MCF 10A (cell line): ENCODE measurements around the gene PIGT. TPM values are rescaled to one million over a fixed set of nuclear protein-coding genes. Genes with fewer than 3 reads are reported as not detected.
A peak's percentile ranks its signal among the peaks of the same experiment; 100 is the strongest.

ENCODE experiments used
- BruUV-seq: library from RNA; stranded (reverse); fragments of 400-500 nt; replicated peaks from 2 replicates; lab custom pipeline; 2021; lab: Mats Ljungman, UMichigan
- CTCF ChIA-PET: fragments of 300-600 bp; sonication (Branson Sonifier 250); formaldehyde crosslinking; extraction: SDS; loops from one replicate; lab custom pipeline; 2021; ENCODE audit warnings: antibody characterized with exemption, inconsistent platforms; lab: Yijun Ruan, JAX
- POLR2A ChIA-PET: fragments of 300-600, 350-650 bp; sonication (Branson Sonifier 250); formaldehyde crosslinking; extraction: SDS; loops from one replicate; lab custom pipeline; 2020; ENCODE audit warnings: antibody characterized with exemption, inconsistent platforms; lab: Yijun Ruan, JAX
- DNase-seq: peaks from one replicate; pipeline ENCODE4 v3.0.0-alpha.2; 2018; ENCODE audit not compliant: unreplicated experiment
- H3K27ac Mint-ChIP-seq: one replicate; pipeline ENCODE4 v1.8.0; 2022; ENCODE audit warnings: mild to moderate bottlenecking, low read depth, mixed read lengths; ENCODE audit not compliant: unreplicated experiment
- H3K27me3 Mint-ChIP-seq: one replicate; pipeline ENCODE4 v1.8.0; 2022; ENCODE audit warnings: mixed read lengths; ENCODE audit not compliant: insufficient read depth, unreplicated experiment
- H3K36me3 Mint-ChIP-seq: one replicate; pipeline ENCODE4 v1.8.0; 2022; ENCODE audit warnings: mild to moderate bottlenecking, moderate library complexity, mixed read lengths; ENCODE audit not compliant: insufficient read depth, unreplicated experiment
- H3K4me1 Mint-ChIP-seq: one replicate; pipeline ENCODE4 v1.8.0; 2022; ENCODE audit warnings: mixed read lengths; ENCODE audit not compliant: insufficient read depth, unreplicated experiment
- H3K4me3 Mint-ChIP-seq: one replicate; pipeline ENCODE4 v1.8.0; 2022; ENCODE audit warnings: mild to moderate bottlenecking, moderate library complexity, mixed read lengths; ENCODE audit not compliant: unreplicated experiment
- H3K9me3 Mint-ChIP-seq: one replicate; pipeline ENCODE4 v1.8.0; 2022; ENCODE audit warnings: mixed read lengths; ENCODE audit not compliant: unreplicated experiment
- intact Hi-C: fragments of 100-400 bp; cut with micrococcal nuclease; formaldehyde crosslinking; loops from 2 replicates; pipeline ENCODE4 v1.14.1; 2022
- total RNA-seq: library from RNA; stranded (reverse); gene quantifications from 2 replicates; pipeline ENCODE4 v1.2.3, GENCODE V29; 2022
- TF ChIP-seq, protein P1 (sequence below): fragments of 200-600 bp; IDR thresholded peaks from one replicate; pipeline ENCODE4 v1.8.0; 2022; ENCODE audit warnings: antibody characterized with exemption, mild to moderate bottlenecking; ENCODE audit not compliant: unreplicated experiment

PIGT gene
- total RNA-seq, 1 experiment from 2014 or later: 79.4 TPM

DNA sequence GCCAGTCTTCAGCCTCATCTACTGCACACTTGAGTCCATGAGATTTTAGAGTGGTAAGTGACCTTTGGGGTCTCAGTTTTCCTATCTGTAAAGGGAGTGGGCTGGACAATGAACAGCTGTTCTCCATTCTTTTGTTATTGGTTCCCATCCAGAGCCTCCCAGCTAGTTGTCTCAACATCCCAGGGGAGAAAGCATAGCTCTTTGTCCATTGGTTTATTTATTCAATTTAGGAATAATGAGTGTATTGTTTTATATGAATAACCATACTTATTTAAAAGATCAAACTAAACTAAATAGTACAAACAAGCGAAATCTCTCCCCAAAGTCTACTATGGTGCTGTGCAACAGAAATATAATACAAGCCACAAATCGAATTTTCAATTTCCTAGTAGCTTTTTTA, 13.7 kb downstream of the PIGT start:
- Mint-ChIP-seq H3K4me3 (no peak overlapping the region), H3K9me3 (no peaks in the 10 kb centered on the region), H3K36me3 (peaks cover under 1% of the 10 kb centered on the region), H3K27me3 (no peaks in the 10 kb centered on the region), H3K4me1 (no peaks in the 10 kb centered on the region), H3K27ac (no peak overlapping the region)
- intact Hi-C loops: loop anchor here (10.0 kb wide), 1 partner anchor 385 kb away; no protein-coding TSS in a partner anchor
- ChIA-PET POLR2A (interaction anchor here (1.4 to 4.3 kb wide), 2 partner anchors 13 to 82 kb away, joined by 4 to 21 read pairs; partner anchors contain the start of genes PIGT and SDC4), CTCF (interaction anchor here (0.5 to 4.4 kb wide), 10 partner anchors 8 to 341 kb away, joined by 3 to 17 read pairs (median 4); partner anchors contain the start of gene SYS1)
- TF ChIP-seq, protein P1, sequence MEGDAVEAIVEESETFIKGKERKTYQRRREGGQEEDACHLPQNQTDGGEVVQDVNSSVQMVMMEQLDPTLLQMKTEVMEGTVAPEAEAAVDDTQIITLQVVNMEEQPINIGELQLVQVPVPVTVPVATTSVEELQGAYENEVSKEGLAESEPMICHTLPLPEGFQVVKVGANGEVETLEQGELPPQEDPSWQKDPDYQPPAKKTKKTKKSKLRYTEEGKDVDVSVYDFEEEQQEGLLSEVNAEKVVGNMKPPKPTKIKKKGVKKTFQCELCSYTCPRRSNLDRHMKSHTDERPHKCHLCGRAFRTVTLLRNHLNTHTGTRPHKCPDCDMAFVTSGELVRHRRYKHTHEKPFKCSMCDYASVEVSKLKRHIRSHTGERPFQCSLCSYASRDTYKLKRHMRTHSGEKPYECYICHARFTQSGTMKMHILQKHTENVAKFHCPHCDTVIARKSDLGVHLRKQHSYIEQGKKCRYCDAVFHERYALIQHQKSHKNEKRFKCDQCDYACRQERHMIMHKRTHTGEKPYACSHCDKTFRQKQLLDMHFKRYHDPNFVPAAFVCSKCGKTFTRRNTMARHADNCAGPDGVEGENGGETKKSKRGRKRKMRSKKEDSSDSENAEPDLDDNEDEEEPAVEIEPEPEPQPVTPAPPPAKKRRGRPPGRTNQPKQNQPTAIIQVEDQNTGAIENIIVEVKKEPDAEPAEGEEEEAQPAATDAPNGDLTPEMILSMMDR: no peak
- no TSS peak for BruUV-seq
- DNase-seq: no peak

- no TSS peak for BruUV-seq
- H3K27ac Mint-ChIP-seq: no peak overlapping the region
- H3K9me3 Mint-ChIP-seq: no peaks in the 10 kb centered on the region
- CTCF ChIA-PET: interaction anchor here (0.6 to 1.1 kb wide), 5 partner anchors 19 to 180 kb away, joined by 3 to 5 read pairs (median 3); no protein-coding TSS in a partner anchor
- H3K4me3 Mint-ChIP-seq: no peak overlapping the region
- POLR2A ChIA-PET: interaction anchor here (0.6 to 4.3 kb wide), 2 partner anchors 16 to 36 kb away, joined by 3 to 21 read pairs; partner anchors contain the start of gene PIGT
- H3K36me3 Mint-ChIP-seq: no peaks in the 10 kb centered on the region
- TF ChIP-seq, protein P1: no peak
- no peaks in the 10 kb centered on the region for H3K4me1 Mint-ChIP-seq
- no peak for DNase-seq
- H3K27me3 Mint-ChIP-seq: no peaks in the 10 kb centered on the region
- intact Hi-C loops: loop anchor here (10.0 kb wide), 1 partner anchor 387 kb away; no protein-coding TSS in a partner anchor
Observed at GRCh38 chr20:45432294-45432693, 16.4 kb downstream of the PIGT start.

DNA sequence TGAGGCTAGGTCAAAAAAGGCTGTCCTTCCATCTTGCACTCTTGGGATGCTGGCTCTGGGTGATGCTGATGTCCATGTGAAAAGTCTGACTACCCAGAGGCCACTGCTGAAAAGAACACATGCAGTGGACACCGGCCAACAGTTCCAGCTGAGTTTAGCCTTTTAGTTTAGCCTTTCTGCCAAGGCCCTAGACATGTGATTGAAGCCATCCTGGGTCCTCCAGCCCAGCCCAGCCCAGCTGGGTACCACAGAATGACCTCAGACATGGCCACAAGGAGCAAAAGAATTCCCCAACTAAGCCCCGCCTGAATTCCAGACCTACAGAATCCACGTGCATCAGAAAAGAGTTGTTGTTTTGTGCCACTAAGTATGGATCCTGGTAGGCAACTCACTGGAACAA, 17.4 kb downstream of the PIGT start:
- TF ChIP-seq, protein P1: no peak
- no peak overlapping the region for H3K4me3 Mint-ChIP-seq
- peak; percentile 10 for DNase-seq
- CTCF ChIA-PET: interaction anchor here (0.6 to 0.9 kb wide), 2 partner anchors 70 to 1118 kb away, joined by 3 read pairs; no protein-coding TSS in a partner anchor
- H3K27me3 Mint-ChIP-seq: no peaks in the 10 kb centered on the region
- H3K36me3 Mint-ChIP-seq: no peaks in the 10 kb centered on the region
- H3K4me1 Mint-ChIP-seq: no peaks in the 10 kb centered on the region
- no peaks in the 10 kb centered on the region for H3K9me3 Mint-ChIP-seq
- BruUV-seq: no TSS peak
- POLR2A ChIA-PET: no interaction called here
- no peak overlapping the region for H3K27ac Mint-ChIP-seq
- intact Hi-C loops: loop anchor here (10.0 kb wide), 1 partner anchor 389 kb away; no protein-coding TSS in a partner anchor

DNA sequence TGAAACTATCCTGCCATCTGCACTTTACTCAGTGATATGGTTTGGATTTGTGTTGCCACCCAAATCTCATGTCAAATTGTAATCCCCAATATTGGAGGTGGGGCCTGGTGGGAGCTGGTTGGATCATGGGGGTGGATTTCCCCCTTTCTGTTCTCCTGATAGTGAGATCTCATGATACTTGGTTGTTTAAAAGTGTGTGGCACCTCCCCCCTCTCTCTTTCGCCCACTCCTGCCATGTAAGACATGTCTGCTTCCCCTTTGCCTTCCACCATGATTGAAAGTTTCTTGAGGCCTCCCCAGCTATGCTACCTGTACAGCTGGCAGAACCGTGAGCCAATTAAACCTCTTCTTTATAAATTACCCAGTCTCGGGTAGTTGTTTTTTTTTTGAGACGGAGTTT, 18.0 kb downstream of the PIGT start:
- Mint-ChIP-seq H3K27me3 (no peaks in the 10 kb centered on the region), H3K27ac (no peak overlapping the region), H3K4me3 (no peak overlapping the region), H3K4me1 (no peaks in the 10 kb centered on the region), H3K9me3 (no peaks in the 10 kb centered on the region), H3K36me3 (no peaks in the 10 kb centered on the region)
- ChIA-PET CTCF (interaction anchor here (0.6 to 7.1 kb wide), 8 partner anchors 12 to 337 kb away, joined by 3 to 82 read pairs (median 4); no protein-coding TSS in a partner anchor), POLR2A (interaction anchor here (0.6 to 0.9 kb wide), 3 partner anchors 92 to 475 kb away, joined by 3 to 4 read pairs (median 3); no protein-coding TSS in a partner anchor)
- no TSS peak for BruUV-seq
- intact Hi-C loops: loop anchor here (10.0 kb wide), 1 partner anchor 389 kb away; no protein-coding TSS in a partner anchor
- DNase-seq: no peak
- TF ChIP-seq, protein P1: no peak
